Peyer's patch (tissue), 4 donors: ENCODE data around the gene TLR5. TPM values are rescaled to one million over a fixed set of nuclear protein-coding genes. Genes with fewer than 3 reads are reported as not detected.

Experiments
- DNase-seq, 3 donors: peaks; one replicate each; pipeline ENCODE4 v3.0.0-alpha.2; 2017 to 2019
- H3K27ac ChIP-seq, 4 donors: fragments of 200-600 bp; sonication (generic); one replicate each; pipeline ENCODE4 v1.5.1; 2016 to 2019
- H3K27me3 ChIP-seq, 2 donors: fragments of 200-600 bp; sonication (generic); one replicate each; pipeline ENCODE4 v1.5.1; 2019
- H3K36me3 ChIP-seq, 3 donors: fragments of 200-600 bp; sonication (generic); one replicate each; pipeline ENCODE4 v1.5.1; 2016 to 2019
- H3K4me1 ChIP-seq, 4 donors: fragments of 200-600 bp; sonication (generic); one replicate each; pipeline ENCODE4 v1.5.1; 2016 to 2019
- H3K4me3 ChIP-seq, 4 donors: fragments of 200-600 bp; sonication (generic); 1 replicate in 3 of 4; 2 replicates in 1 of 4; pipeline ENCODE4 v1.5.1; 2016 to 2019; ENCODE audit warnings: mild to moderate bottlenecking in 1 of 4
- H3K9me3 ChIP-seq, 4 donors: fragments of 200-600 bp; sonication (generic); one replicate each; pipeline ENCODE4 v1.5.1; 2016 to 2019; ENCODE audit warnings: mild to moderate bottlenecking in 1 of 4
- CTCF ChIP-seq, 6 experiments: fragments of 450-650 bp in 4 of 6; fragments of 200-600 bp in 2 of 6; sonication (generic) in 1 of 6; IDR thresholded peaks; one replicate each; pipeline ENCODE4 v1.5.1; 2017 to 2019; ENCODE audit warnings: antibody characterized with exemption in 6 of 6, mild to moderate bottlenecking in 3 of 6, moderate library complexity in 1 of 6
- POLR2A ChIP-seq, 2 donors: fragments of 450-650 bp; IDR thresholded peaks; one replicate each; pipeline ENCODE4 v1.5.1; 2017; ENCODE audit warnings: antibody characterized with exemption in 2 of 2, mild to moderate bottlenecking in 2 of 2, moderate library complexity in 2 of 2
- total RNA-seq, 4 donors: library from RNA; depleted of rRNA; stranded (reverse); fragments of >200 nt; gene quantifications; one replicate each; pipeline ENCODE4 v1.1.0, GENCODE V29; 2016

TLR5 gene
- total RNA-seq, 4 donors from 2014 or later = 0.85 to 6.6 (median 2.3) TPM

DNA sequence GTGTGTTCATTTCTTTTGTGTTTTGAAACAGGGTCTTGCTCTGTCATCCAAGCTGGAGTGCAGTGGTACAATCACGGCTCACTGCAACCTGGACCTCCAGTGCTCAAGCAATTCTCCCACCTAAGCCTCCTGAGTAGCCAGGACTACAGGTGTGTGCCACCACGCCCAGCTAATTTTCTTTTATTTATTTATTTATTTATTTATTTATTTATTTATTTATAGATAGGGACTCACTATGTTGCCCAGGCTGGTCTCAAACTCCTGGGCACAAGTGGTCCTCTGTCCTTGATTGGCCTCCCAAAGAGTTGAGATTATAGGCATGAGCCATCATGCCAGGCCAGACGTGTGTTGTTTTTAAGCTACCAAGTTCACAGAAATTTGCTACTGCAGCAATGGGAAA, 43.8 kb upstream of the TLR5 start:
- Histone ChIP-seq H3K4me1 (no peaks in the 10 kb centered on the region), H3K27ac (no peak overlapping the region)

DNA sequence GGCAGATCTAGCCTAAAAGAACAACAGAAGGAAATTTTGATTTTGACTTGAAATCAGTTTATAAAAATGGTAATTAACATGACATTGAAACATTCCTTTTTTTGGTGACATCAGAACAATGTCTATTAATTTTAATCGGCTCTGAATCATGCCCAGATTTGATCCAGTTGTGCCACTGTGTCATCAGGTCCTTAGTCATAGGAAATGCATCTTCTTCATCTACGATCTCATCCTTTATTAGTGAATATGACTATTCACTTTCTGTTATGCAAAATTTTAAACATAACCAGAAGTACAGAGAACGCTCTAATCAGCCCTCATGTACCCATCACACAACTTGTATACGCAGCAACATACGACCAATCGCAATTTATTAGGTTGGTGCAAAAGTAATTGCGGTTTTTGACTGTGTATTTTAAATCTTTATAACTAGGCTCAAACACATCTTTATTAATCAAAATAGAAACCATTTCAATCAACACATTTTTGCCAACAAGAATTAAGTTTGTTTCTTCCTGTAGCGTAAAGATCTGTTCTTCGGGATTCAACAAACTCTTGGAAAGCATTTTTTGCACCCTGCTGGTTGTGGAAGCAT, 40.3 kb upstream of the TLR5 start:
- TF ChIP-seq CTCF (IDR thresholded peaks at IDR 0.05) (no peak), POLR2A (IDR thresholded peaks at IDR 0.05) (no peak)
- Histone ChIP-seq H3K27me3 (no peaks in the 10 kb centered on the region), H3K27ac (no peak overlapping the region), H3K9me3 (no peaks in the 10 kb centered on the region), H3K4me3 (no peak overlapping the region), H3K36me3 (no peaks in the 10 kb centered on the region), H3K4me1 (no peaks in the 10 kb centered on the region)
- DNase-seq = no peak

More for the DNA sequence above, 43.8 kb upstream of the TLR5 start:
- Histone ChIP-seq H3K9me3 (no peaks in the 10 kb centered on the region), H3K4me3 (no peak overlapping the region), H3K27me3 (no peaks in the 10 kb centered on the region), H3K36me3 (no peaks in the 10 kb centered on the region)
- TF ChIP-seq POLR2A (IDR thresholded peaks at IDR 0.05) (no peak), CTCF (IDR thresholded peaks at IDR 0.05) (no peak)
- no peak for DNase-seq

- peak in 1 of 3 donors; percentile 37 for DNase-seq
- no peaks in the 10 kb centered on the region for H3K9me3 ChIP-seq
- H3K27me3 ChIP-seq = no peaks in the 10 kb centered on the region
- TF ChIP-seq CTCF (IDR thresholded peaks at IDR 0.05) (no peak), POLR2A (IDR thresholded peaks at IDR 0.05) (no peak)
- H3K27ac ChIP-seq = peak overlapping the region in 1 of 4 donors; percentile 37
- no peak overlapping the region for H3K4me3 ChIP-seq
- H3K4me1 ChIP-seq = no peaks in the 10 kb centered on the region
- H3K36me3 ChIP-seq = no peaks in the 10 kb centered on the region
Measured at GRCh38 chr1:223180731-223181321, 37.8 kb upstream of the TLR5 start.

DNA sequence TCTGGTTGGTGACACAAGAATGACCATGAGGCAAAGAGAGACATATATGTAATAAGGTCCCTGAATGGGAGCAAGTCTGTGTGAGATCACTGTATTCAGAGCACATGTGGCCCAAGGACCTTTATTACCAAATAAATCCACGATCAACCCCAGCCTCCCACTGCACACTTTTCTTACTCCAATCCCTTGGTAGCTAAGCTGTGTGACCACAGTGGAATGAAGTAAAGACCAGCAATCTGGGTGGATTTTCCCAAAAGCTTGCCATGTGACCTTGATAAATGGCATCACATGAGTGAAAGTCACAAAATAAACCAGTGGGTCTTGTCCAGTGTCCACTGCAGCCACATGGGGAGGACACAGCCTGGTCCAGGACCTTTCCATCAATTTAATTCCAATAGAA, 36.7 kb upstream of the TLR5 start:
- no peak for DNase-seq
- no peak overlapping the region for H3K4me3 ChIP-seq
- TF ChIP-seq CTCF (IDR thresholded peaks at IDR 0.05) (no peak), POLR2A (IDR thresholded peaks at IDR 0.05) (no peak)
- no peak overlapping the region for H3K27ac ChIP-seq
- no peaks in the 10 kb centered on the region for H3K9me3 ChIP-seq
- H3K36me3 ChIP-seq = no peaks in the 10 kb centered on the region
- no peaks in the 10 kb centered on the region for H3K4me1 ChIP-seq
- no peaks in the 10 kb centered on the region for H3K27me3 ChIP-seq

DNA sequence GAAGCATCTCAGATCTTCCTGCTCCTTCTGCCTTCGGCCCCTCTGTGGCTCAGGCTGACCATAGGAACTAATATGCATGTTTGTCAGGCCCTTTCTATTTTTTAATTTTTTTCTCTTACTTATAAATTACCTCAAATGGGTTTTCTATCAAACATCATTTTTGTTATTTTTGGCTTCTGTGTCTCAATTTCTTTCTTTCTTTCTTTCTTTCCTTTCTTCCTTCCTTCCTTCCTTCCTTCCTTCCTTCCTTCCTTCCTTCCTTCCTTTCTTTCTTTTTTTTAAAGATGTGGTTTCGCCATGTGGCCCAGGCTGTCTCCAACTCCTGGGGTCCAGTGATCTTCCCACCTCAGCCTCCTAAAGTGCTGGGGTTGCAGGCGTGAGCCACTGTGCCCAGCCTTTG, 36.2 kb upstream of the TLR5 start:
- no peaks in the 10 kb centered on the region for H3K9me3 ChIP-seq
- H3K4me3 ChIP-seq = no peak overlapping the region
- no peak for TF ChIP-seq CTCF (IDR thresholded peaks at IDR 0.05)
- no peak for TF ChIP-seq POLR2A (IDR thresholded peaks at IDR 0.05)
- H3K27ac ChIP-seq = no peak overlapping the region
- H3K27me3 ChIP-seq = no peaks in the 10 kb centered on the region
- no peaks in the 10 kb centered on the region for H3K36me3 ChIP-seq
- H3K4me1 ChIP-seq = no peaks in the 10 kb centered on the region
- no peak for DNase-seq
